Measurements from ENCODE around the gene RNF144A. TPM values are rescaled to one million over a fixed set of nuclear protein-coding genes. Genes with fewer than 3 reads are reported as not detected.

The RNF144A gene
- total RNA-seq, 1 experiment from 2014 or later = 0.21 TPM

DNA sequence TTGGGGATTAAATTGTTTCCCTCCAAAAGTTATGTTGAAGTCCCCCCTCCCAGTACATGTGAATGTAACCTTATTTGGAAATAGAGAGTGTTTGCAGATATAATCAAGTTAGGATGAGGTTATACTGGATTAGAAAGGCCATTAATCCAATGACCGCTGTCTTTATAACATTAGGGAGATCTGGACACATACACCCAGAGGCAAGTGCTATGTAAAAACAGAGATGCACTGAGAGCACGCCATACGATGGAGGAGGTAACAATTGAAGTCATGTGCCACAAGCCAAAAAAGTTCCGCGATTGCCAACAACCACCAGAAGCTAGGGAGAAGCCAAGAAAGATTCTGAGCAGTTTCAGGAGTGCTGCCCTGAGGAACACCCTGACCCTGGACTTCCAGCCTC is 153.3 kb downstream of the RNF144A start:
- Mint-ChIP-seq H3K9me3 (ENCODE audit: unreplicated experiment) (peaks cover 17% of the 10 kb centered on the region), H3K27me3 (ENCODE audit: insufficient read depth, unreplicated experiment) (peaks cover 26% of the 10 kb centered on the region), H3K27ac (ENCODE audit: low read depth, unreplicated experiment) (no peak overlapping the region), H3K4me3 (ENCODE audit: unreplicated experiment) (no peak overlapping the region), H3K4me1 (ENCODE audit: insufficient read depth, unreplicated experiment) (no peaks in the 10 kb centered on the region), H3K36me3 (ENCODE audit: insufficient read depth, unreplicated experiment) (no peaks in the 10 kb centered on the region)
- no TSS peak for BruUV-seq (replicated peaks)
- ChIA-PET POLR2A (no interaction called here), CTCF (interaction anchor here (0.6 to 1.5 kb wide), 4 partner anchors 19 to 173 kb away, joined by 3 to 4 read pairs (median 3); no protein-coding TSS in a partner anchor)
- intact Hi-C loops (cut with micrococcal nuclease) = no loop called here
- no peak for DNase-seq (ENCODE audit: unreplicated experiment)
- TF ChIP-seq CTCF (IDR thresholded peaks at IDR 0.05; ENCODE audit: unreplicated experiment) = no peak

- no peak for DNase-seq (ENCODE audit: unreplicated experiment)
- BruUV-seq (replicated peaks) = no TSS peak
- peaks cover 17% of the 10 kb centered on the region for H3K9me3 Mint-ChIP-seq (ENCODE audit: unreplicated experiment)
- intact Hi-C loops (cut with micrococcal nuclease) = no loop called here
- ChIA-PET POLR2A (no interaction called here), CTCF (interaction anchor here (0.6 kb wide), 1 partner anchor 20 kb away, joined by 3 read pairs; no protein-coding TSS in a partner anchor)
- no peak overlapping the region for H3K4me3 Mint-ChIP-seq (ENCODE audit: unreplicated experiment)
- H3K27ac Mint-ChIP-seq (ENCODE audit: low read depth, unreplicated experiment) = no peak overlapping the region
- H3K36me3 Mint-ChIP-seq (ENCODE audit: insufficient read depth, unreplicated experiment) = no peaks in the 10 kb centered on the region
- H3K27me3 Mint-ChIP-seq (ENCODE audit: insufficient read depth, unreplicated experiment) = peaks cover 26% of the 10 kb centered on the region
- TF ChIP-seq CTCF (IDR thresholded peaks at IDR 0.05; ENCODE audit: unreplicated experiment) = no peak
- H3K4me1 Mint-ChIP-seq (ENCODE audit: insufficient read depth, unreplicated experiment) = no peaks in the 10 kb centered on the region
Observed at GRCh38 chr2:7071154-7071553, 153.9 kb downstream of the RNF144A start.

DNA sequence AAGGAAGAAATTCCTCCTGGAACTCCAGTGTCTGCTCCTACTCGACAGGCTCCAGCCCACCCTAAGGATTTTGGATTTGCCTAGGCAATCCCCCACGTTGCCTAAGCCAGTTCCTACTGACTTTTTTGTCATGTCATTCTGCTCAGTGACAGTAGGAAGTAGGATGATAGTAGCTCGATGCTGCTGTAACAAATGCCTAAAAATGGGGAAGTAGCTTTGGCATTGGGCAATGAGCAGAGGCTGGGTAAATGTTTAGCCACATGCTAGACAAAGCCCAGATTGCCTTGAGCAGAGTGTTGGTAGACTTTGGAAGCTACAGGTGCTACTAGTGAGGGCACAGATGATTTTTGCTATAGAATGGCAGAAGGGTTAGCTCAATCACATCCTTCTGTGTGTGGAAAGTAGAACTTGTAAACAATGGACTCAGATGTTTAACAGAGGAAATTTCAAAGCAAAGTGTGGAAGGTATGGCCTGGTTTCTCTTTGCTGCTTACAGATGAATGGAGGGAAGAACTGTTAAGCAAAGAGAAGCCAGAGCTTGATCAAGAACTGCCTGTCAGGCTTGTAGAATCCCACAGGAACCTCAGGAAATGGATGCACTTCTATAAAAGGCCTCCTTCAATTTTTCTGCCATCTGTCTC is 154.8 kb downstream of the RNF144A start:
- intact Hi-C loops (cut with micrococcal nuclease) = no loop called here
- ChIA-PET CTCF (interaction anchor here (0.7 to 1.4 kb wide), 4 partner anchors 11 to 175 kb away, joined by 3 to 5 read pairs (median 4); no protein-coding TSS in a partner anchor), POLR2A (no interaction called here)
- TF ChIP-seq CTCF (IDR thresholded peaks at IDR 0.05; ENCODE audit: unreplicated experiment) = no peak
- H3K4me1 Mint-ChIP-seq (ENCODE audit: insufficient read depth, unreplicated experiment) = no peaks in the 10 kb centered on the region
- no peak overlapping the region for H3K27ac Mint-ChIP-seq (ENCODE audit: low read depth, unreplicated experiment)
- peaks cover 17% of the 10 kb centered on the region for H3K9me3 Mint-ChIP-seq (ENCODE audit: unreplicated experiment)
- BruUV-seq (replicated peaks) = no TSS peak
- DNase-seq (ENCODE audit: unreplicated experiment) = no peak
- H3K27me3 Mint-ChIP-seq (ENCODE audit: insufficient read depth, unreplicated experiment) = peaks cover 26% of the 10 kb centered on the region
- H3K4me3 Mint-ChIP-seq (ENCODE audit: unreplicated experiment) = no peak overlapping the region
- no peaks in the 10 kb centered on the region for H3K36me3 Mint-ChIP-seq (ENCODE audit: insufficient read depth, unreplicated experiment)

DNA sequence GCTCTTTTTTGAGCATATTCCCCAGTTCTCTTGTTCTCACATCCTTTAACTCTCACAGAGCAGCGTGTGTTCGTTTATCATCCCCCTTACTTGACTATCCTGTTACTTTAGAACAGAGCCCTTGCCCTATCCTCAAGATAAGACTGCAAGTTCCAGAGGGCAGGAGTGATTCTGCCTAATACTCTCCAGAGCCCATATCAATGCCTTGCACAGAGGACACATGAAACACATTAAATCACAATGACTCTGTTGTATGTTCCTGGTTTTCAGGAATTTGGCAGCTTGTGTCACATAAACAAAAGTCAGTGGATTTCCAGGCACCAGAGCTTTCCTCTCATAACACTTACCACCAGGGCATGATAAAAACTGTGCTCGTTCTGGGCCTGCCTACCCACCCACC is 156.7 kb downstream of the RNF144A start:
- no peak for TF ChIP-seq CTCF (IDR thresholded peaks at IDR 0.05; ENCODE audit: unreplicated experiment)
- intact Hi-C loops (cut with micrococcal nuclease) = no loop called here
- no peak overlapping the region for H3K4me3 Mint-ChIP-seq (ENCODE audit: unreplicated experiment)
- peaks cover 10% of the 10 kb centered on the region for H3K27me3 Mint-ChIP-seq (ENCODE audit: insufficient read depth, unreplicated experiment)
- DNase-seq (ENCODE audit: unreplicated experiment) = no peak
- no peaks in the 10 kb centered on the region for H3K36me3 Mint-ChIP-seq (ENCODE audit: insufficient read depth, unreplicated experiment)
- no peaks in the 10 kb centered on the region for H3K4me1 Mint-ChIP-seq (ENCODE audit: insufficient read depth, unreplicated experiment)
- POLR2A ChIA-PET = interaction anchor here (0.5 to 0.7 kb wide), 2 partner anchors 457 to 644 kb away, joined by 3 read pairs; no protein-coding TSS in a partner anchor
- H3K9me3 Mint-ChIP-seq (ENCODE audit: unreplicated experiment) = peaks cover 12% of the 10 kb centered on the region
- H3K27ac Mint-ChIP-seq (ENCODE audit: low read depth, unreplicated experiment) = no peak overlapping the region
- no TSS peak for BruUV-seq (replicated peaks)
- CTCF ChIA-PET = interaction anchor here (0.5 to 1.3 kb wide), 6 partner anchors 9 to 438 kb away, joined by 3 to 5 read pairs (median 4); no protein-coding TSS in a partner anchor

Measured in MCF 10A (cell line).